HepG2 (cell line): ENCODE results near the gene SAMD8.
A peak's percentile ranks its signal among the peaks of the same experiment; 100 is the strongest.

ENCODE experiments used
- ARNT2 ChIP-seq: sonication (generic); formaldehyde crosslinking; IDR thresholded peaks from 2 replicates; pipeline ENCODE4 v1.8.0; 2022; ENCODE audit warnings: mild to moderate bottlenecking, low read depth, missing genetic modification reagents, moderate library complexity
- GABPA ChIP-seq, 2 experiments: IDR thresholded peaks; 2 replicates each; pipeline ENCODE4 v1.6.1; 2011 to 2016; ENCODE audit warnings: low read depth in 2 of 2, low read length in 1 of 2, missing biosample characterization in 1 of 2, missing genetic modification characterization in 1 of 2
- GTF2F1 ChIP-seq: fragments of 150-350 bp; IDR thresholded peaks from 2 replicates; pipeline ENCODE4 v1.6.1; 2014; ENCODE audit warnings: low read length
- POLR2AphosphoS5 ChIP-seq: IDR thresholded peaks from 2 replicates; pipeline ENCODE4 v1.6.1; 2012; ENCODE audit warnings: low read depth, low read length
- SIN3A ChIP-seq: IDR thresholded peaks from 2 replicates; pipeline ENCODE4 v1.6.1; 2011; ENCODE audit warnings: low read depth, mild to moderate bottlenecking, control low read depth, low read length, borderline replicate concordance
- ZBTB1 ChIP-seq: sonication (generic); formaldehyde crosslinking; IDR thresholded peaks from 2 replicates; pipeline ENCODE4 v1.4.0; 2020; ENCODE audit warnings: missing genetic modification reagents, borderline replicate concordance
- ZFP62 ChIP-seq: sonication (generic); formaldehyde crosslinking; IDR thresholded peaks from 2 replicates; pipeline ENCODE4 v1.4.0; 2020; ENCODE audit warnings: missing genetic modification reagents
- ZNF121 ChIP-seq: sonication (generic); formaldehyde crosslinking; IDR thresholded peaks from 2 replicates; pipeline ENCODE4 v1.5.0; 2020; ENCODE audit warnings: mild to moderate bottlenecking, missing genetic modification reagents
- ZNF264 ChIP-seq: sonication (generic); formaldehyde crosslinking; IDR thresholded peaks from 2 replicates; pipeline ENCODE4 v1.4.0; 2020; ENCODE audit warnings: missing genetic modification reagents
- TF ChIP-seq, protein P1 (sequence below): sonication (generic); formaldehyde crosslinking; IDR thresholded peaks from 2 replicates; pipeline ENCODE4 v1.5.0; 2020; ENCODE audit warnings: mild to moderate bottlenecking, missing genetic modification reagents, moderate library complexity
- TF ChIP-seq, protein P2 (sequence below): sonication (generic); formaldehyde crosslinking; IDR thresholded peaks from 2 replicates; pipeline ENCODE4 v1.4.0; 2020; ENCODE audit warnings: mild to moderate bottlenecking, missing genetic modification reagents
- TF ChIP-seq, protein P3 (sequence below): sonication (generic); formaldehyde crosslinking; IDR thresholded peaks from 2 replicates; pipeline ENCODE4 v1.8.1; 2023; ENCODE audit warnings: mild to moderate bottlenecking, moderate library complexity, missing genetic modification reagents
- TF ChIP-seq, protein P4 (sequence below): sonication (generic); formaldehyde crosslinking; IDR thresholded peaks from 2 replicates; pipeline ENCODE4 v1.8.1; 2023; ENCODE audit warnings: mild to moderate bottlenecking, missing genetic modification reagents, borderline replicate concordance

GRCh38 chr10:75211007-75211691 lies 99.7 kb downstream of the SAMD8 start:
- TF ChIP-seq ARNT2 = no peak
- no peak for TF ChIP-seq ZNF121
- no peak for TF ChIP-seq SIN3A
- TF ChIP-seq, protein P1, sequence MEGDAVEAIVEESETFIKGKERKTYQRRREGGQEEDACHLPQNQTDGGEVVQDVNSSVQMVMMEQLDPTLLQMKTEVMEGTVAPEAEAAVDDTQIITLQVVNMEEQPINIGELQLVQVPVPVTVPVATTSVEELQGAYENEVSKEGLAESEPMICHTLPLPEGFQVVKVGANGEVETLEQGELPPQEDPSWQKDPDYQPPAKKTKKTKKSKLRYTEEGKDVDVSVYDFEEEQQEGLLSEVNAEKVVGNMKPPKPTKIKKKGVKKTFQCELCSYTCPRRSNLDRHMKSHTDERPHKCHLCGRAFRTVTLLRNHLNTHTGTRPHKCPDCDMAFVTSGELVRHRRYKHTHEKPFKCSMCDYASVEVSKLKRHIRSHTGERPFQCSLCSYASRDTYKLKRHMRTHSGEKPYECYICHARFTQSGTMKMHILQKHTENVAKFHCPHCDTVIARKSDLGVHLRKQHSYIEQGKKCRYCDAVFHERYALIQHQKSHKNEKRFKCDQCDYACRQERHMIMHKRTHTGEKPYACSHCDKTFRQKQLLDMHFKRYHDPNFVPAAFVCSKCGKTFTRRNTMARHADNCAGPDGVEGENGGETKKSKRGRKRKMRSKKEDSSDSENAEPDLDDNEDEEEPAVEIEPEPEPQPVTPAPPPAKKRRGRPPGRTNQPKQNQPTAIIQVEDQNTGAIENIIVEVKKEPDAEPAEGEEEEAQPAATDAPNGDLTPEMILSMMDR (CRISPR knock-in tag) = no peak
- 0 out of 2 replicates have a peak, but pooled peaks have one; percentile 23 for TF ChIP-seq POLR2AphosphoS5
- TF ChIP-seq, protein P2, sequence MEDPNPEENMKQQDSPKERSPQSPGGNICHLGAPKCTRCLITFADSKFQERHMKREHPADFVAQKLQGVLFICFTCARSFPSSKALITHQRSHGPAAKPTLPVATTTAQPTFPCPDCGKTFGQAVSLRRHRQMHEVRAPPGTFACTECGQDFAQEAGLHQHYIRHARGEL (CRISPR knock-in tag) = no peak
- TF ChIP-seq ZBTB1 (CRISPR knock-in tag) = no peak
- TF ChIP-seq, protein P3, sequence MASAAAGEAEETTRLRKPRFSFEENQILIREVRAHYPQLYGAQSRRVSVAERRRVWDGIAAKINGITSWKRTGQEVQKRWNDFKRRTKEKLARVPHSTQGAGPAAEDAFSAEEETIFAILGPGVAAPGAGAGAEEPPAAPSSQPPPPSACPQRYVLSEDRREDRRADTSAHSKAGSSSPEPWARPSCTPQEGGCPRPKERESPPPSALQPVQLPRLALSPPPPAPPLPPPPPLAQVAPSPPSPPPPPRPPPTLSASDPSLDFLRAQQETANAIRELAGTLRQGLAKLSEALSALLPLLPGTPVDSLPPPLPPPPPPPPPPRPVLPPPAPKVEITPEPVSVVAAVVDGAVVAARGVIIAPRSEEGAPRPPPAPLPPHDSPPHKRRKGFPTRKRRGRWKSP (CRISPR knock-in tag) = no peak
- TF ChIP-seq ZFP62 (CRISPR knock-in tag) = no peak
- TF ChIP-seq, protein P4, sequence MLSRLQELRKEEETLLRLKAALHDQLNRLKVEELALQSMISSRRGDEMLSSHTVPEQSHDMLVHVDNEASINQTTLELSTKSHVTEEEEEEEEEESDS (CRISPR knock-in tag) = no peak
- TF ChIP-seq GABPA (IDR thresholded peaks at IDR 0.05; ENCODE audit: low read depth, low read length) = no peak
- TF ChIP-seq GABPA (CRISPR knock-in tag; IDR thresholded peaks at IDR 0.05; ENCODE audit: low read depth) = no peak
- TF ChIP-seq ZNF264 (CRISPR knock-in tag) = no peak
- TF ChIP-seq GTF2F1 = no peak
